Astrocyte (in vitro differentiated cells and primary cell): ENCODE results near the gene SYNGR1.

Source experiments
- CTCF ChIP-seq: IDR thresholded peaks from 2 replicates; pipeline ENCODE4 v1.5.1; 2011; ENCODE audit warnings: low read depth, mild to moderate bottlenecking, inconsistent platforms, low read length, moderate library complexity; ENCODE audit not compliant: insufficient read depth
- EZH2 ChIP-seq: IDR thresholded peaks from 2 replicates; pipeline ENCODE4 v1.6.1; 2012; ENCODE audit warnings: mild to moderate bottlenecking, low read length, inconsistent platforms; ENCODE audit not compliant: insufficient read depth

- TF ChIP-seq CTCF, result peak; percentile 14
- TF ChIP-seq EZH2, result no peak
Observed at GRCh38 chr22:39314251-39314971, 35.4 kb upstream of the SYNGR1 start.
